ENCODE measurements around the gene HOXB4.

Gene HOXB4

GRCh38 chr17:48588528-48588927, 10.4 kb upstream of the HOXB4 start:
- DNase-seq: no peak

DNA sequence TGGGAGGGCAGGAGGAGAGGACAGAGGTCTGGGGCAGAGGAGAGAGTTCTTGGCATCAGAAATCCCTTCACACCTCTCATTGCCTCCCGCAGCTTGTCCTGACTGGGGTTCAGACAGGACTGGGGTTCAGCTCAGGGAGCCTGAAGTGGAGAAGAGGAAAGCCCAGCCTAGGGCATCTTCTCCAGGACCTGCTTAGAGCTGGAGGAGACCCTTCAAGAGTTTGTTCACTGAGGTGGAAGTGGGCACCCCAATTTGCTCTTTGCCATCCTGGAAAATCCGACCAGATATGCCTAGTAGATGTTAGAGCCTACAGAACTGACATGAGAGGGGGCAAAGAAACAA, 9.9 kb upstream of the HOXB4 start:
- DNase-seq: no peak

GRCh38 chr17:48587276-48588073, 9.3 kb upstream of the HOXB4 start:
- DNase-seq: no peak

- no peak for DNase-seq
Measured at GRCh38 chr17:48586355-48587258, 8.5 kb upstream of the HOXB4 start.

GRCh38 chr17:48584223-48584741, 6.1 kb upstream of the HOXB4 start:
- DNase-seq: no peak

GRCh38 chr17:48583708-48584222, 5.6 kb upstream of the HOXB4 start:
- DNase-seq: no peak

DNA sequence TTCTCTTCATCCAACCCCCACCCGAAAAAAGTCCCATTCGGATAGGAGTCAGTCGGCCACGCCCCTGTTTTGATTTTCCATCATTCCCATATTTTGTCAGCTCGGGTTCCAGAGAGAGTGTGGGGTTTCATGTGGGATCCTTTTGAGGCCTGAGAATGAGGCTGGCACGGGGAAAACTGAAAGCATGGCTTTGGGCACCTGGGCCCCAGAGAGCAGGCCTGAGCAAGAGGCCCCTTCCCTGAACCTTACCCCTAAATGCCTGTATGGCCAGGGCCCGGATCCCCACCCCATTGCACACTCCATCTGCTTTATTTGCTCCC, 4.6 kb upstream of the HOXB4 start:
- no peak for DNase-seq

- DNase-seq: no peak
Measured at GRCh38 chr17:48579760-48580554, 1.8 kb upstream of the HOXB4 start.

- DNase-seq: no peak
Measured at GRCh38 chr17:48579471-48579759, 1.3 kb upstream of the HOXB4 start.

DNA sequence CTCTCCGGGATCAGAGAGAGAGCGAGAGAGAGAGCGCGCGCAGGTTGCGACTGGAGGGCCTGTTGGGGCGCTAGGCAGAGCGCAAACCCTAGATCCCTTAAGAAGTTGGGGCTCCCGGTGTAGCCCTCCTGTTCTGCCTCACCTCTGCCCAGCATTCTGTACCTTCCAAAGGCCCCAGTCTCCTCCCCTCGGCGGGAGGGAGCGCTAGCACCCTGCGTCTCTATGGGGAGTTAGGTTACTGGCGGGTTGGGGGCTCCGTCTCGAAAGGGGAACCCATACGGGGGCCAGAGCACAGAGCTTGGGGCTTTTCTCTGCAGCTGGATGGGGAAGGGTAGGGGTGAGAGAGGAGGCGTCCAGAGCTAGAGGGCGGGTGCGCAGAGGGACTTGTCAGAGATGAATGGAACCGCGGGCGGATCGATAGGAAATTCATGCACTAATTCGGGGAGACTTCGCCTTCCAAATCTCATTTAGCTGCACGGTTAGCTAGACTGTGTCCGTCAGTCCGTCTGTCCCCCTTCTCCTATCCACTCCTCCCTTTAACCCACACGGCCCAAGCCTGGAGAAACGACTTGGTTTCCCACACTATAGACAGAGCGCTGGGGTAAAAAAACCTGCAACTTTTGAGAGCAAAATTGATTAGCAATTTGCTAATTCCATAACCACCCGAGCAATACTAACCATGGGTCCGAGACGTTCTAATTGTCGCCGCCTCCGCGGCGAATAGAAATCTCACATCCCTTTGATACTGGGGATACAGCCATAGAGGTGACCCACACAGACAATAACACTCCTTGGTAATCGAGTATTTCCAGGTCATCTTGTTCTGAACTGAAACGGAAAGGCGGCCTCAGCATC, 693 bp upstream of the HOXB4 start:
- DNase-seq: no peak

DNA sequence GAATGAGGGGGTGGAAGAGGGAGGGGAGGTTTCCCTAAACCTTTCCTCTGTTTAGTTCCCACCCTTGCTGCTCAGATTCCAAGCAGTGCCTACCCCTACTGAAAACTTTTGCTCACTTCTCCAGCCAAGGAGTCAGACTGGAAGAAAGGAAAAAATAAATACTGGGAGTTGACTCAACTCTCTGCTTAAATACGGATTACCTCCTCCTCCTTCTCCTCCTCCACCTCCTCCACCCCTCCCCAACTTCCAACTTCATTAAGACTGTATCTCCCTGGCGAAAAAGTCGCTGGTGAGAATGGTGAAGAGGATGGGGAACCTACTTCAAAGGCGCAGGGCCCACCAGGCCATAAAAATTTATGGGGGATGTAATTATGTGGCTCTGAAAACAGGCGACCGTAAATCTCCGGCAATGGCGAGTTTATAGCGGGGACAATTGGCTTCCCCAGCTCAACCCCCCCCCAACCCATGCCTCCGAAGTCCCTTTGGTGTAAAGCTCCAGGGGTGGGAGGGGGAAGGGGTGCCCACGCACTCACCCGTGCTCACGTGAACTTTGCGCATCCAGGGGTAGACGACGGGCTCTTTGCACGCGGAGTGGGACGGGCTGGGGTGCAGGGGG, 712 bp downstream of the HOXB4 start:
- DNase-seq: no peak

DNA sequence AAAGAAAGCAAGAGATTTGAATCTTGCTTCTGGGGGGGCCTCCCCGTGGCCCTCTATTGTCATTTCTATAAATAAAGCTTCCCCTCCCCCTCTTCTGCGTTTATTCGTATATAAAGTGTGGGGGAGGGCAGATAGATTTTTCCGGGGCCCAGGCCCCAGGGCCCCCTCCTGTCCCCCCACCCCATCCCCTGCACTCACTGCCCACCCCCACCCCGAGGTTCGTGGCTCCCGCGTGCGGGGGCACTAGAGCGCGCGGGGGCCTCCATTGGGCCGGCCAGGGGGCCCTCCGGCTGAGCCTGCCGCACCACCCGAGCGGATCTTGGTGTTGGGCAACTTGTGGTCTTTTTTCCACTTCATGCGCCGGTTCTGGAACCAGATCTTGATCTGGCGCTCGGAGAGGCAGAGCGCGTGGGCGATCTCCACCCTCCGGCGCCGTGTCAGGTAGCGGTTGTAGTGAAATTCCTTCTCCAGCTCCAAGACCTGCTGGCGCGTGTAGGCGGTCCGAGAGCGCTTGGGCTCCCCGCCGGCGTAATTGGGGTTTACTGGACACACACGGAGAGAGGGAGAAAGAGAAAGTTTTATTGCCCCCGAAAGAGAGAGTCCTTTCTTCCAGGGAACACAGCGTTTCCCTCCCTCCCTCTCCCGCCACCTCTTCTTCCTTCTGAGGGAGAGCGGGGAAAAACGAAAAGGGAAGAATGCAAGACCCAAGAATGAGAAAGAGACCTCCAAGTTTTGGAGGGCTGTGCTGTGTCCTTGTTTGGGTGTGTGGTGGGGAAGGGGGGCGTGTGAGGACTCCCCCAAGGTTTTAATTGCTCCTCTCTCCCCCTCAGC, 1.5 kb downstream of the HOXB4 start:
- DNase-seq: no peak

DNA sequence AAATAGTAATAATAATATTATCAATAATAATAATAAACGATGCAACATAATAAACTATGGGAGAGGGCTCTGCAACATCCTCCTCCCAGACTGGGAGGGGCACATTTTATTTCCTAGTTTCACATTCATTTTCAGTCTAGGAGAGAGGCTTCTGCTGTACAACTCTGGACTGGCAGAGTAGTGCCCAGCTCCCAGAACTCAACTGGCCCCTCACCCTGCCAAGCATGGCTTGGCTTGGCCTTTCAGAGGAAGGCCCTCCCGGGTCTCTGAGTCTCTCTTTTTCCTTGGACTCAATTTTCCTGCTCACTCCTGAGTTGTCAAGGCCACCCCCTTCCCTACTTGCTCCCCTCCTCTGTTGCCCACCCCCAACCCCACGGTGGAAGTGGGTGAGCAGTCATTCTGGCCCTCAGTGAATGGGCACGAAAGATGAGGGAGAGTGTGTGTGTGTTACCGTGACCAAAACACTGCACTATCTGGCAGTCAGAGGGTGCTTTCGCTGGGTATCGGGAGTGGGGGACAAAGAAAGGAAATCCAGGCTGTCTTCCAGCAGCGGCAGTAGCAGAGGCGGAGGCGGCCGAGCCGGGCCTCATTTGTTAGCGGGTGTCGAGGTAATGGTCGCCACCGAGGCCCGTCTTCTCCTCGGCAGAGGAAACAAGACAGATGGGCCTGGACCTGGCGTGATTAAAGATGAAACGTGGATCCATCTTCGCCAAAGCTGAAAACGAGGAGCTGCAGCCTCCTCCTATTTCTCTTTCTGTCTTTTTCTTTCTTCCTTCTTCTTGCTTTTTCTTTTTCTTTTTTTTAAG, 2.3 kb downstream of the HOXB4 start:
- no peak for DNase-seq

DNA sequence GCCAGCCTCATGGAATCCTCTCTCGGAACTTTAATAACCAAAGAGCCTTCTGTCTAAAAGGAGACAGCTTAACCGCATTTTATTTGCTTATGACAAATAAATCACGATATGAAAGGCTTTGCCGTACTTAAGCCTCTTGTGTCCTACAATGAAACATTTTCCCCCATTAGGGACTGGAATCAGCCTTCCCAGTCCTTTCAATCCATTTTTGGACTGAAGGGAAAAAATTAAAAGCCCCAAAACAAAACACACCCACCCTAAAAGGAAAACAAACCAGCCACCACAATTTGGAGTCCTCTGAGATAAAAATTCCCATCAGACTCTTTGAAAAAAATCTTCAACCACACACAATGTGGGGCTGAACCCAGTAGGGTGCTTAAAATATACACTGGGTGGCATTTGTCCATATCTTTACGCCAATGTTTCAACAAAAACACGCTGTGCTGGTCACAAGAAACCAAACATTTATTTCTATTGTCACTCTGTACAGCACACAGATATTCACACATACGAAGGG, 3.0 kb downstream of the HOXB4 start:
- DNase-seq: no peak

GRCh38 chr17:48574505-48575065, 3.6 kb downstream of the HOXB4 start:
- no peak for DNase-seq

- no peak for DNase-seq
Measured at GRCh38 chr17:48571826-48572417, 6.2 kb downstream of the HOXB4 start.

DNA sequence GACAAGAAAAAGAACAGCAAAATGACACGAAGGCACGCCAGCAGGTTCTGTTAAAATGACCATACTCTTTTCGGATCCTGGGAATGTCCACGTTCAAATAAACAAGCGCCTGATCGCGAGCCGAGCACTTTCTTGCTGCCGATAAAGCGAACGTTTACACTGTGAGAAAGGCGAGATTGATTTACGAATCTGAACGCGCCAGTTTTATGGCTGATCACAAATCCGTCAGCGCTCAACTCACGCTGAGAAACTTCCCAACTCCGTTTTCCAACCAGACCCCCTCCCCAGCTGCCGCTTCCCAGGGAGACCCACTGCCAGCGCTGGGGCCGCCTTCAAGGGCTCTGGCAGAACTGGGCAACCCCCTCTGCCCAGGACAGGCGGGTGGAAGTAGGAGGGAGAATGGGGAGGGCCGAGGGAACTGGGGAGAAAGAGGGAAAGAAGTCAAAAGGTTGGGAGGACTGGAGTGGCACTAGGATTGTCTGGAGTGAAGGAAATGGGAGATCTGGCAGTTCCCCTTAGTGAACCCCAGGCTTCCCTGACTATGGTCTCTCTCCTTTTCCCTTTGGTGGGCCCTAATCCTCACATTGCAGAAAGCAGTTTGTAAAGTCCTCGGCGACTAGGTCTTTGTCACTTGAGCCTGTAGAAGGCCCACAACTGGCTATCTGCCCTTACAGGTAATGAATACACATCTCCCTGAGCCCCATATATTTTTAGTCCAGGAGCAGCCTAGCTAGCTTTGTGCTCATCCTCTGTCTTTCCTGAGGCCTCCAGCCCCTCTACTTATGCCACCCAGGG, 6.9 kb downstream of the HOXB4 start:
- no peak for DNase-seq
